Thyroid gland (tissue), 4 donors: Measurements from ENCODE around the gene CLIP1.

ENCODE experiments used
- POLR2A ChIP-seq, 2 donors: fragments of 450-650 bp; IDR thresholded peaks; one replicate each; pipeline ENCODE4 v1.6.1; 2017; ENCODE audit warnings: antibody characterized with exemption in 2 of 2, mild to moderate bottlenecking in 2 of 2, moderate library complexity in 1 of 2
- TF ChIP-seq, protein P1 (sequence below), 6 experiments: fragments of 200-600 bp in 3 of 6; fragments of 450-650 bp in 3 of 6; sonication (generic) in 3 of 6; IDR thresholded peaks; one replicate each; pipeline ENCODE4 v1.5.1; 2016 to 2019; ENCODE audit warnings: antibody characterized with exemption in 6 of 6, mild to moderate bottlenecking in 2 of 6, inconsistent platforms in 1 of 6, moderate library complexity in 1 of 6

DNA sequence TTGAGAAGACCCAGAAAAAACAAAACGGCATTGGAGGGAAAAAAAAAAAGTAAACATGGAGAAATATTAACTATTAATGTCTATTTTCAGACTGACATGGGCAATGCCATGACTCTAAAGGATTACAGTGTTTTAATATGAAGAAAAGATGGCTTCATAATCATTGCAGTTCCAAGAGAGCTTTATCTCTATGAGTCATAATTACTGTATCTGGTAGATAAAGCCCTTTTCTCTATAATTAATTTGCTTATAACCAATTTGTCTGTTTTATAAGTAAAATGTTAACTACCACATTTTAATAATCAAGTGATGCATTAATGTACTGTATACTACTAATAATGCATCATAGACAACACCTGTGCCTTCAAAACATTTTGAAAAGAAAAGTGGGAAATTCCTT is 59.7 kb downstream of the CLIP1 start:
- TF ChIP-seq, protein P1, sequence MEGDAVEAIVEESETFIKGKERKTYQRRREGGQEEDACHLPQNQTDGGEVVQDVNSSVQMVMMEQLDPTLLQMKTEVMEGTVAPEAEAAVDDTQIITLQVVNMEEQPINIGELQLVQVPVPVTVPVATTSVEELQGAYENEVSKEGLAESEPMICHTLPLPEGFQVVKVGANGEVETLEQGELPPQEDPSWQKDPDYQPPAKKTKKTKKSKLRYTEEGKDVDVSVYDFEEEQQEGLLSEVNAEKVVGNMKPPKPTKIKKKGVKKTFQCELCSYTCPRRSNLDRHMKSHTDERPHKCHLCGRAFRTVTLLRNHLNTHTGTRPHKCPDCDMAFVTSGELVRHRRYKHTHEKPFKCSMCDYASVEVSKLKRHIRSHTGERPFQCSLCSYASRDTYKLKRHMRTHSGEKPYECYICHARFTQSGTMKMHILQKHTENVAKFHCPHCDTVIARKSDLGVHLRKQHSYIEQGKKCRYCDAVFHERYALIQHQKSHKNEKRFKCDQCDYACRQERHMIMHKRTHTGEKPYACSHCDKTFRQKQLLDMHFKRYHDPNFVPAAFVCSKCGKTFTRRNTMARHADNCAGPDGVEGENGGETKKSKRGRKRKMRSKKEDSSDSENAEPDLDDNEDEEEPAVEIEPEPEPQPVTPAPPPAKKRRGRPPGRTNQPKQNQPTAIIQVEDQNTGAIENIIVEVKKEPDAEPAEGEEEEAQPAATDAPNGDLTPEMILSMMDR (IDR thresholded peaks at IDR 0.05), result no peak
- no peak for TF ChIP-seq POLR2A (IDR thresholded peaks at IDR 0.05)
